A549 (cell line): ENCODE data around the gene NBPF1.

Experiments
- ESRRA ChIP-seq: fragments of 150-350 bp; IDR thresholded peaks from 2 replicates; pipeline ENCODE4 v1.6.1; 2014; ENCODE audit warnings: mild to moderate bottlenecking, low read length, borderline replicate concordance
- HDAC2 ChIP-seq: fragments of 200-600 bp; sonication (generic); IDR thresholded peaks from 2 replicates; pipeline ENCODE4 v1.6.1; 2016
- KDM5A ChIP-seq: fragments of 200-600 bp; sonication (generic); IDR thresholded peaks from 2 replicates; pipeline ENCODE4 v1.6.1; 2016; ENCODE audit warnings: antibody characterized with exemption, mild to moderate bottlenecking
- MAFK ChIP-seq: fragments of 450-650 bp; IDR thresholded peaks from 2 replicates; pipeline ENCODE4 v1.6.1; 2014; ENCODE audit not compliant: partially characterized antibody
- TF ChIP-seq, protein P1 (sequence below): fragments of >200 bp; sonication (Bioruptor Twin); formaldehyde crosslinking; IDR thresholded peaks from 3 replicates; pipeline ENCODE4 v1.5.1; 2016

DNA sequence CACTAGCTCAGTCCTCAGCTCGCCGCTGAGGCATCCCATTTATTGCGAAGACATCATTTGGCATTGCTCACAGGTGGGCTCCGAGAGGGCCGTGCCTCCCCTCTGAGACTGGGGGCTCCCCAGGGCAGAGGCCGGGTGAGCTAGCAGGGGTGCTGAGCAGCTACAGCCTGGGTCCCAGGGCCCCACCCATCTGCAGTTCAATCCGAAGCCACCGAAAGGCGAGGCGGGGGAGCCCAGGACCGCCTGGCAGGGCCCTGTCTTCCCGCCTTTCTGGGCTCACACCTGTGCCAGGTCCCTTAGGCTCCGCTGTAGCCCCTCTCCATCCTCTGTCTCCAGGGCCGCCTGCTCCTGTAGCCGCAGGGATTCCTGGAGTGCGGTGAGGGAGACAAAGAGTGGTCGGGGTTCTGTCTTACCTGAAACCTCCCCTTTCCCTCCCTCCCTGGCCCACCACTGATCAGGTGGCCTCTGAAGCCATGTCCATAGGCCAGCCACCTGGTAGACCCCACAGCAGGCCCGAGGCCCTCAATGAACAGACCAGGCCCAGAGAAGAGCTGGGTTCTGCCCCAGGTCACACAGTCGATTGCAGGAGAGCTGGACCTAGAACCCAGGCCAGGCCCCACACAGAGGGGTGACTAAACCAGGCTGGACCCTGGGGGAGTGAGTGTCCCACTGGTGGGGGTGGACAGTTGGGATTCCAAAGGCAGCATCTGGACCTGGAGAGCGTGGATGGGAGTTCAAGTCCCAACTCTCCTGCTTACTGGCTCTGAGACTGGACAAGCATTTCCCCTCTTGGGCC is 18.1 kb upstream of the NBPF1 start:
- TF ChIP-seq, protein P1, sequence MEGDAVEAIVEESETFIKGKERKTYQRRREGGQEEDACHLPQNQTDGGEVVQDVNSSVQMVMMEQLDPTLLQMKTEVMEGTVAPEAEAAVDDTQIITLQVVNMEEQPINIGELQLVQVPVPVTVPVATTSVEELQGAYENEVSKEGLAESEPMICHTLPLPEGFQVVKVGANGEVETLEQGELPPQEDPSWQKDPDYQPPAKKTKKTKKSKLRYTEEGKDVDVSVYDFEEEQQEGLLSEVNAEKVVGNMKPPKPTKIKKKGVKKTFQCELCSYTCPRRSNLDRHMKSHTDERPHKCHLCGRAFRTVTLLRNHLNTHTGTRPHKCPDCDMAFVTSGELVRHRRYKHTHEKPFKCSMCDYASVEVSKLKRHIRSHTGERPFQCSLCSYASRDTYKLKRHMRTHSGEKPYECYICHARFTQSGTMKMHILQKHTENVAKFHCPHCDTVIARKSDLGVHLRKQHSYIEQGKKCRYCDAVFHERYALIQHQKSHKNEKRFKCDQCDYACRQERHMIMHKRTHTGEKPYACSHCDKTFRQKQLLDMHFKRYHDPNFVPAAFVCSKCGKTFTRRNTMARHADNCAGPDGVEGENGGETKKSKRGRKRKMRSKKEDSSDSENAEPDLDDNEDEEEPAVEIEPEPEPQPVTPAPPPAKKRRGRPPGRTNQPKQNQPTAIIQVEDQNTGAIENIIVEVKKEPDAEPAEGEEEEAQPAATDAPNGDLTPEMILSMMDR = no peak
- TF ChIP-seq MAFK (no peak), ESRRA (no peak), KDM5A (no peak), HDAC2 (no peak)
